HG02885 (cell line): ENCODE data around the gene C9.
A peak's percentile ranks its signal among the peaks of the same experiment; 100 is the strongest.

Experiments
- ATAC-seq: cut with Tn5 transposase; IDR thresholded peaks from one replicate; pipeline ENCODE4 v1.9.1; 2021; ENCODE audit warnings: mild to moderate bottlenecking; ENCODE audit not compliant: unreplicated experiment, poor library complexity

Gene C9

DNA sequence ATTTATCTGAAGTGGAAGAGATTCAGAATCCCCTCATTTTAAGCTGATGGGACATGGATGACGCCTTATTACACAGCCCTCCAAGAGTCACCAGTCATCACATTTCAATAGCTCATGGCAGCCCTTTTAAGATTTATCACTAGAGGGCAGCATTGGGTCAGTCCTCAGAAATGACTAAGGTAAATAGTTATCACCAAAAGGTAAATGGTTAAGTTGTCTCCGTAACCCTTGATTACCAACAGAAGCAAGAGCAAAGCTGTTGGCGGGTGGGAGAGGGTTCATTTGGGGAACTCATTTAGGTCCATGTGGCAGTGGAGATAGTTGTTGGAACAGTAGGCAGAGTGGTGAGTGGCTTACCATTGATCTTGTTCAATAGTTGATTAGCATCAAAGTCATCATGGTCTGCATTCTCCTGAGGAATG is 12.0 kb upstream of the C9 start:
- peak; percentile 89 for ATAC-seq

DNA sequence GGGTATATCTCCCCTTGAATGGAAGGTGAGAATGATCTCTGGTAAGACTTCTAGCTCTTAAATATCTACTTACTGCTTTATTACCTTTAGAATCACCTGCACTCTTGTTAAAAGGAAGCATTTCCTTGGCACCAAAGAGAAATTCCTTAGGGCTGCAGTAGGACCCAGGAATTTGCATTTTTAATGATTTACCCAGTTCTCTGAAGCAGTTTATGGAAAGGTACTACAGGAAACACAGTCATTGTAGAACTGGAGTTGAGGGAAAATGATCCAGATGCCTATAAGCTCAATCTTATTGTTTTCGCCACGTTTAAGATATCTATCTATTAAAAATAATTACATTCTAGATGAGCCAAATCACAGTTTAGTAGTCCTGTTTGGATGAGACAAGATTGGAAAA is 9.5 kb upstream of the C9 start:
- ATAC-seq = no peak

- no peak for ATAC-seq
Observed at GRCh38 chr5:39371367-39371635, 7.0 kb upstream of the C9 start.

DNA sequence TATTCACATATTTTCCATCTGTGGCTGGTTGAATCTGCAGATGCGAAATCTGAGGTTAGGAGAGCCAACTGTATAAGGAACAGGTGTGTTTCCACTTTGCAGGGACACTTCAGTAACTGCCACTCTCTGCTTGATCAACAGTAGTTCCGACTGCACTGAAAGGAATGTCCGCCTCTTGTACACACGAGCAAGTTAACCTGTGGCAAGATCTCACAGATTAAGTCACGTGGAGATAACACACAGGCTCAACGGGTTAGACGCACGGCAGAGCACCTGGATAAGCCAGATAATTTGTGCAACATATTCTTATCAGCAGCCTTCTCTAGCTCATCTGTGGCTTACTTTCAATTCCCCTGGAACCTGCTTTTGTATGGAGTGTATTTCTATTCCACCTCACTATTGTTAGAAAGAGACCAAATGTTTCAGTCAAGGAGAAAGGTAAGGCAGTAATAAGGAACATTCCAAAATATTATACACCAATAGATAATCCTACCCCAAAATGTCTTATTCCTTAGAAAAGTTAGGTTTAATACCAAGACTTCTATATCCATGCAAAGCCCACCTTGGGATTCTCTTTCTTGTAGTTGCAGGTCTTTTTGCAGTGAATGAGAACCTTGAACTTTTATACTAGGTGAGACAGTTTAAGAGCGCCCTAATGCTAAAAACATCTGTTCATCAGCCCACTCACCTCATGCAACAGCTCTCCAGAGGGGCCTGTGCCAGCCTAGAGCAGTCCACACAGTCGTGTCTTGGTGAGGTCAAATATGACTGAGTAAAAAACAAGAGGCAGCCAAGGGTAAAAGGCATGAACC is 6.5 kb upstream of the C9 start:
- ATAC-seq = no peak

DNA sequence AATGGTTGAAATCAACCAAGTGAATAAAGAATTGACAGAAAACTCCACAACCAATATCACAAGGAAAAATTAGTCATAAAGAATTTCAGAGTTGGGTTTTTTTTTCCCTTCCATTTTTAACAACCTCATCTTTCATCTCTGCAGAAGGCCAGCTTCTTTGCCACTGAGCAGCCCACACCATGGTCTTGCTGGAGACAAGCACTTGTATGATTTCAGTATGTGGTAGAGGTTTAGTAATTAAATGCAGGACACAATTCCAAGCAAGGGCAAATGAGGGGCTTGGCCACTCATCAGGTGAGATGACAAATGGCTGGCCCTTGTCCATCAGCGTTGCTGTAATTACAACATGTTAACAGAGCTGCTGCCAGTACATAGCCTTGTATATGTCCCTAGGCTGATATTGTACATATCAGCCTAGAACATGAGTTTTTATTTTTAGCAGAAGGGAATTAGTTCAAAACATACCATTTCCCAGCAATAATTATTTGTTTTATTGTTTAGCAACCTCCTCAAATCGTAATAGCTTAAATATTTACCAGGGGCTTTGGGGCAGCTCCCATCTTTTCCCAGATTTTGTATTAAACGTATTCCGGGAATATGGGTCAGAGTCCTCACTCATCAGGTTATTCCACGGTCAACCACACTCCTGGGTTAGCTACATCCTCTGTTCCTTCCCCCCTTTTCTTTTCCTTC is 5.0 kb upstream of the C9 start:
- no peak for ATAC-seq

DNA sequence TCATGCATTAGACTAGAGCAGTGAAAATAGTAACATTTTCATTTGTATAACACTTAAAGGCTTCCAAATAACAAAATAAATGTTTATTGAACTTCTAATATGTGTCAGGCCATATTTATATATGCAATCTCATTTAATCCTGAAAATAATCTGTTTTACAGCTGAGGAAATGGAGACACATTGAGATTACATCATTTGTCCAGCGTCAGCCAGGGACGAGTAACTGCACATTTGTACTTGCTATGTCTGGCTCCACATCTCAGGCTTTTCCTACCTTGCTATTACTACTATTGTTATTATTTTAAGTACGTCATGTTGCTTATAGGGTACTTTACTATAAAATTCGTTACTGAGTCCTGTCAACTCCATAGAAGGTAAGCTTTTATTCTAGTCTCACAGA is 3.8 kb upstream of the C9 start:
- ATAC-seq = no peak

- no peak for ATAC-seq
Observed at GRCh38 chr5:39367711-39368110, 3.4 kb upstream of the C9 start.

- no peak for ATAC-seq
Observed at GRCh38 chr5:39363217-39363616, 1.1 kb downstream of the C9 start.

GRCh38 chr5:39362646-39363045 is 1.6 kb downstream of the C9 start:
- no peak for ATAC-seq

GRCh38 chr5:39361306-39361705 is 3.0 kb downstream of the C9 start:
- ATAC-seq = no peak

DNA sequence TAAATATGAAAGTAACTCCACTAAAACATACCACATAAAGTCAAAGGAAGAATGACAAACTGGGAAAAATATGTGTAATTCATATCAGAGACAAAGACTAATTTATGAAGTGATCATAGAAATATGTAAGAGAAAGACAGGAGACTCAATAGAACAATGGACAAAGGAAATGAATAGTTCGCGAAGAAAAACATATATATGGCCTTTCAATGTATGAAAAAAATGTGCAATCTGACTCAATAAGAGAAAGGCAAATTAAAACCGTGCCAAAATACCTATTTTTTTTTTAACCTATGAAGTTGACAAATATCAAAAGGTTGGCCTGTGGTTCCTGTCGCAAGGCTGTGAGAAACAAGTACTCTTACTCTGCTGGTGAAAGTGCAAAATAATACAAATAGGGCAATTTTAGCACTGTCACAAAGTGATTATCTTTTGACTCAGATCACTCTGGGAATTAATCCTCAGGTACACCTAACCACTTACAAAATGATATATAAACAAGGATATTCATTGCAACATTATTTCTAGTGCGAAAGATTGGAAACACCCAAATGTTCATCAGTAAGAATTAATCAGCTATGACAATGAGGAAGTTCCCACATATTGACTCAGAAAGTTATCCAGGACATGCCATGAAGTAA is 3.7 kb downstream of the C9 start:
- ATAC-seq = no peak

GRCh38 chr5:39356263-39356662 is 8.0 kb downstream of the C9 start:
- no peak for ATAC-seq

DNA sequence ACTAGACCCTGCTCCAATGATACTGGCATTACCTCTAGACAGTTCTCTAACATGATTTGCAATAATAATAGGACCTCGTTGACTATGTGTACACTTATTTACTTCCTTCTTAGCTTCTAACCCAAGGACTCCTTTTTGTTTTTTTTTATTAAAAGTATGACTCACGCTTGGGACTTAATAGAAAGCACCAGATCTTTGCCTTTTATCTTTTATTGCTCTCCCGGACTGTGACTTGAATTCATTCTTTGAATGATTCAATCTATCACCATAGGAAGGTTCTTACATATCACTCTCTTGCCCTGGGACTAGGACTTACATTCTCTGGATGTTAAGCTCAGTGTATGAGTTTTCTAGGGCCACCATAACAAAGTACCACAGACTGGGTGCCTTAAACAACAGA is 9.0 kb downstream of the C9 start:
- no peak for ATAC-seq

DNA sequence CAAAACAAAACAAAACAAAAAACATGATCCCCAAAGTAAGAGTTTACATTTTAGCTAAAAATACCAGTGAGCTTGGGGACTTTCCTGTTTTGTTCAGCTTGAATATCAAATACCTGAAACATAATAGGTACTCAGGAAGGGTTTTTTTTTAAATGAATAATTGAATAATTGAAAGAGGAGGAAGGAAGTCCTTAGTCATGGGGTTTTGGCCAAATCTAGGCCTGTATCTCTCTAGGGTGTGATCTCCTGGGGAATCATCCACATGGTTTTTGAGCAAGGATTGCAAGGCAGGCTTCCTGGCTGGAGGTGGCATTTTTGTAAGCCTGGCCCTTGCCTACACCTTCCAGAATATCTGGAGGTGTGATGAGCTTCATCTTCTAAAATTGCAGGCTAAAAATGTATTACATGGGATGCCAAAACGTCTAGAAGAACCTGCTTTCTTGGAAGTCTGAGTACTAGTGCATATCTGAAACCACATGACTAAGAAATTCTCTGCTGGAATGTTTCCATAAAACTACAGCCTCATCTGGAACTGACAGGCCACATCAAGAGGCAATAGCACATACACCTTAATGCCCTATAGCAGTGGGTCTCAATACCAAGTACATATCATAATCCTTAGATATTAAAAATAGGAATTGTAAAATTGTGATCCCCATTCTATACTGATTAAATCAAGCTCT is 10.4 kb downstream of the C9 start:
- ATAC-seq = no peak

- ATAC-seq = no peak
Observed at GRCh38 chr5:39352951-39353350, 11.3 kb downstream of the C9 start.

DNA sequence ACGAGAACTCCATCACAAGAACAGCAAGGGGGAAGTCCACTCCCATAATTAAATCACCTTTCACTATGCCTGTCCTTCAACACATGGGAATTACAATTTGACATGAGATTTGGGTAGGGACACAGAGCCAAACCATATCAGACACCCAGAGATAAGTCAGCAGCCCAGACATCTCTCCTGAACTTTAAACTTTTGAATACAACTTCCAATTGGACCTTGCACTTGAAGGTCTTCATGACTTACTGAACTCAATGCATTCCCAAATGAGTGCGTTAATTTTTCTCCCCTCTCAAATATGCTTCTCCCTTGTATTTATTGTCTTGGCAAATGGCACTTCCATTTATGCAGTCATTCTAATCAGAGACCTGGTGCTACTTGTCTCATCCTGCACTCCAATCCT is 12.1 kb downstream of the C9 start:
- ATAC-seq = no peak

GRCh38 chr5:39349484-39349883 is 14.8 kb downstream of the C9 start:
- no peak for ATAC-seq

DNA sequence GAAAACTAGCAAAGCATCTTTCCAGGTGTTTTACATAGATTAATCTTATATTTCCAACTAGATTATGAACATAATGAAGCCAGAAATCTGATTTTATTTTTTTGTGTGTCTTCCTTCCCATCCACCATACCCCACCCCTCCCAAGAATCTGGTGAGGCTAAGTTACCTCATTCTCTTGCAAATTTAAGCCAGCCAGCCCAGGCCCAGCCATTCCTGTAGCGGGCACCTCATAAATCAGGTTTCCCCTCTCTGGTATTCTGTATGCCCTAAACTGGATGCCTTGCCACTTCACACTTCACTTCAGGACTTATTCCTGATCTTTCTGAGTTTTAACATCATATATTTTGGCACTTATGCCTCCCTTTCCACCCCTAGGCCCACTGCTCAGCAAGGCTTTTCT is 21.8 kb downstream of the C9 start:
- ATAC-seq = no peak

- ATAC-seq = no peak
Observed at GRCh38 chr5:39341896-39342295, 22.4 kb downstream of the C9 start.

DNA sequence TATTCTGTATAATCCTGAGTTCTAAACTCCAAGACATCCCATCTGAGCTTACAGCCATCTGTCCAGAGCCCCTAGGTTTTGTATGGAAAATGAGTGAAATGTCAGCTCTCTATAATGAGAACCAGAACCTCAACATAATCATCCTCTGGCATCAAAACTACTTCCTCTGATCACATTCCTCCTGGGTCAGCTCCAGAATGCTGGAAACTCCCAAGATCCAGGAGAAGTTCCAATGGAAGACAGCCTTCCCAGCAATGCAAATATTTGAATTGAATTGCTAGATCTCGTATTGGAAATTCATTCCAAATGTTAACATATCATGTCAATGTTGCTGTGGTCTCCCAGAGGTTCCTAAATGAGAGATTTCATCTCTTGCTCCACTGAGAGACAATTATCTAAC is 23.8 kb downstream of the C9 start:
- no peak for ATAC-seq

DNA sequence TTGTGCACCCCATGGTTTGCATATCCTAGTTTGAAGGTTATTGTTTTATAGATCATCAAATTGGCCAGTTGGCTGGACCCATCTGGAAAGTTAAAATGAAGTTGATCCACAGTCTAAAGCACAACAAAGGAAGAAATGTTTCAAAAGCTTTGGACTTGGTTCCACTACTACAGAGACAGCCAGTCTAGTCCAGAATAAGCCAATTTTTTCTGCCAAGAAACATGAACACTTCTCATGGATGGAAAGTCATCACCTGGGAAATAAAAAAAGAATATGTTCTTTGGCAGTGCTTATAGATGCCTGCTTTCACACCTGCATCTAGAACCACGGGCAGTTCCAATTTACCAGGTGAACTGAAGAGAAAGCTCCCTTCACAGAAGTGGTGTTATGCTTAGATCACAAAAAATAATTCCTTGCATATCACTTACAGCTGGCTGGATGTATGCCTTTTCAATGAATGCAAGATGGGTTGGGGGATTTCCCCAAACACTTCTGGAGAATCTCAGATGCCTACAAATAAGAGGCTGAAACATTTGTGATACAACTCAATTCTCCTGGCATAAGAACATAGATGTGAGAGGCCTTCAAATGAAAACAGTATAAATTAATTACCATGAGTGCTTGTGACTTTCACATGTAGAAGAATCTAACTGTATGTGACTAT is 26.9 kb downstream of the C9 start:
- no peak for ATAC-seq
